GM21786 (cell line): ENCODE data around the gene ELOVL3.
"Not testable (repeated sequence)": the region's sequence is repeated elsewhere in the genome, so short reads cannot be mapped to it uniquely, and the experiment has no call there.

Source experiments
- ATAC-seq: cut with Tn5 transposase; IDR thresholded peaks from one replicate; pipeline ENCODE4 v1.9.1; 2021; ENCODE audit not compliant: unreplicated experiment

The ELOVL3 gene

DNA sequence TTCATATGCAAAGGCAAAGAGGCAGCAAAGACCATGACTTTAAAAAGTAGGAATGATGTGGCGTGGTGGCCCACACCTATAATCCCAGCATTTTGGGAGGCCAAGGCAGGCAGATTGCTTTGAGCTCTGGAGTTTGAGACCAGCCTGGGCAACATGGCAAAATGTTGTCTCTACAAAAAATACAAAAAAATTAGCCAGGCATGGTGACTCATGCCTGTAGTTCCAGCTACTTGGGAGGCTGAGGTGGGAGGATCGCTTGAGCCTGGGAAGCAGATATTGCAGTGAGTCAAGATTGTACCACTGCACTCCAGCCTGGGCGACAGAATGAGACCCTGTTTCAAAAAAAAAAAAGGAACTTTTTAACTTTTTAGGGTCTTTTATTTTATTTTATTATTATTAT is 26.4 kb downstream of the ELOVL3 start:
- ATAC-seq: not testable (repeated sequence)

- no peak for ATAC-seq
Observed at GRCh38 chr10:102254426-102254825, 28.3 kb downstream of the ELOVL3 start.

GRCh38 chr10:102255404-102255803 is 29.3 kb downstream of the ELOVL3 start:
- ATAC-seq: no peak

- no peak for ATAC-seq
Observed at GRCh38 chr10:102261196-102261595, 35.1 kb downstream of the ELOVL3 start.

DNA sequence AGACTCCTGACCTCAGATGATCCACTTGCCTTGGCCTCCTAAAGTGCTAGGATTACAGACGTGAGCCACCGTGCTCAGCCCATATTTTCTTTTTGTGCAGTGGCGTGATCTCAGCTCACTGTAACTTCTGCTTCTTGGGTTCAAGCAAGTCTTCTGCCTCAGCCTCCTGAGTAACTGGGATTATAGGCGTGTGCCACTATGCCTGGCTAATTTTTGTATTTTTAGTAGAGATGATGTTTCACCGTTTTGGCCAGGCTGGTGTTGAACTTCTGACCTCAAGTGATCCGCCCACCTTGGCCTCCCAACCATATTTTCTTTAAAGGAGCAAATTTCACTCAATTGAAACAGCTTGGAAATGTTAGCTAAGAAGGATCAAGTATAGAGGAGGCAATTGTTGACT is 35.7 kb downstream of the ELOVL3 start:
- ATAC-seq: no peak

DNA sequence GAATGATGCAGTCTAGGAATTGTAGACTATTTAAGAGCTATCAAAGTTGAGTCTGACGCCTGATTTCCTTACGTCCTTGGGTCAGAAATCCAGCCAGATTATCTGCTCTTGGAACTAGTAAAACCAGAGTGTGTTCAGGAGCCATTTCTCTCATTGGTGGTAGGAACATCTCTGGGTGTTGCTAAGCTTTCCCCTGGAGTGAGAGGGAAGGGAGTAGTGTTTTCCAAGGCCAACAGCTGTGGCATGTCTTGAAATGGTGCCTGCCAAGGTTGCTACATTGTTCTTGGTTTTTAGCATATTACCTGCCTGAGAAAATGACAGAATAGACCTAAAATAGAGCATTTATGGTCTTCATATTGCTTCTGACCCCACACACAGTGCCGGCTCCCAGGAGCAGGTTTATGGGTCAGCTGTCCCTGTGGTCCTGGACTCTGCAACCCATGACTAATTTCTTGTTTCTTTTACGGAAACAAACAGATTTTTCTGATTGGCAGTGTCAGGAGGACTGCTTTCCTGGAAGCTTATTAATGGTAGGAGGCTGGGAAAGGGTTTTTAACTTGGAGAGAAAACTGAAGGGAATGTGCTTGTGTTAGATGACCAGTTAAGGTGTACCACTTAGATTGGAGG is 36.8 kb downstream of the ELOVL3 start:
- ATAC-seq: no peak

- ATAC-seq: no peak
Observed at GRCh38 chr10:102264371-102264770, 38.3 kb downstream of the ELOVL3 start.

DNA sequence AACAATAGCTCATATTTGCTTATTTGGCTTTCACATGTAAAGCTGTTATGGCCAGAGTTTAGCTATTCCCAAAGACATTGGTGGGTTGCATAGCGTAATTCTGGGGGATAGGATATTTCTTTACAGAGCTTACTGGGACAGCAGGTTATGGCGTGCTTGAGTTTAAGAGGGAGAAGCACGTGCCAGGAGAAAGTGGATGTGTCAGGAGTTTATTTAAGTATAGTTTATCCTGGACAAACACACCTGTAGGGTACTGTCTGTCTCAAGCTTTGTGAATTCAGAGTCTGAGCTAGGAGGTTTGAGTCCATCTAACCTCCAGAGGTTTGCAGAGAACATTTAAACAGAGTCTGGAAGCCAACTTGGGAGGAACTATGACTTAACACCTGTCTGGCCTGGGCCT is 40.6 kb downstream of the ELOVL3 start:
- no peak for ATAC-seq

DNA sequence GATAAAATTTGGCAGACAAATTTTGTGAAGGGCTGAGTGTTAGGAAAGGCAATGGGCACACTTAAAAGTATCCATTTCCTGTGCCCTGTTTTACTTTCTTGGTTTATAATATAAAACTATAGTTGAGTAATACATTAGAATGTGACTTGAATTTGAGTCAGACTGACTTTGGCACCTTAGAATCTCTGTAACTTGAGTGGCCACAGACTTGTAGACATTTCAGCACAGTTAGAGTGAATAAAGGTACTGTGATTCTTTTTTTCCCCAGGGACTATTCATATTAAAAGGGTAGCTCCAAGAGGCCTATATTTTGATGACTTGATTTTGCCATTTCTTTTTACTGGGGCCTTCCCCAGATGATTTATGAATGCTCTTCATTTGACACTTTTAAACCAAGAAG is 41.6 kb downstream of the ELOVL3 start:
- no peak for ATAC-seq

GRCh38 chr10:102268375-102268888 is 42.3 kb downstream of the ELOVL3 start:
- ATAC-seq: no peak

- ATAC-seq: no peak
Observed at GRCh38 chr10:102269017-102269416, 42.9 kb downstream of the ELOVL3 start.

DNA sequence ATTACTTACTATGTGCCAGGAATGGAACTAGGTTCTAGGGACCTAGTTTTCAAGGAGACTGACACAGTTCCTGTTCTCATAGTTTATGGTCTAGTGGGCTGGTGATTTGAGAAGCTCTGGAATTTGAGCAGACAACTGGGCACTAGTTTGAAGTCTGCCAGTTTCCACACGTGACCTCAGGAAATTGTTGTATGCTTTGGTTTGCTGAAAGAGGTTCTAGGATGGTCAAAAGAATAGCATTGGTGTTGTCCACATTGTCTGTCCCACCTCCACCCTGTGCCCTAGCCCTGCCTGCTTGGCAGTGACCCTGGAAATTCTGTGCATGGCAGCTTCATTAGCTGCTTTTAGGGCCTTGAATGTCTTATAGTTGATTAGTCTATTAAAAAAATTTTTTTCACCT is 48.0 kb downstream of the ELOVL3 start:
- no peak for ATAC-seq

GRCh38 chr10:102275343-102275742 is 49.2 kb downstream of the ELOVL3 start:
- no peak for ATAC-seq

- no peak for ATAC-seq
Observed at GRCh38 chr10:102279104-102279503, 53.0 kb downstream of the ELOVL3 start.
